ENCODE measurements around the gene EHMT2. TPM values are rescaled to one million over a fixed set of nuclear protein-coding genes. Genes with fewer than 3 reads are reported as not detected.

EHMT2 gene
- total and polyA plus RNA-seq, 2 of the 8 experiments (the other 6 are each of a cell fraction or from before 2014, with no cell fraction given): 125 to 177 TPM

DNA sequence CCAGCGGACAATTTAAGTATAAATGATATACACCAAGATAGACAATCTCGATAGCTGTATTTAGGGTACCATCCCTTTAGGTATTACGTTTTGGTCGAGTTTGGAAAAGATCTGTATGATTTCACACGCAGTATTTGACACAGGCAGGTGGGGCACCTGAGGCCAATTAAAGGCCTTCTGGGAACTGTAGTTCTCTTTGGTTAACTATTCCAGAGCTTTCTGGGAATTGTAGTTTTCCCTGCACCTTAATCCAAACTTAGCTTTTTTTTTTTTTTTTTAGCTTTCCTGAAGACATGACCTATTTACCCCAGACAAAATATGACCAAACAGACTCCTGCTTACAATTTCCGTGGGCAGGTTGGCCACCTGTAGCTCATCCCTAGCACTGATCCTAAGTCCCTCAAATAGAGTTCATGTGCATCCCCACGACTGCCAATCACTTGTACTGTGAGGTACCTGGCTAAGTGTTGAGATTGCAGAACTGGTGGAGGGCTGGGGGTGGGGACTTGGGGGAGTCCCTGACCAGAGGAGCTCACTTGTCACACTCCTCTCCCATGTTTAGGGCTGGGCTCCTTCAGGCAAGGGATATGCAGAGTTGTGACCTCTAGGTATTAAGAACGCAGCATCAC, 999 bp upstream of the EHMT2 start (continued):
- TF ChIP-seq POU5F1 (IDR thresholded peaks at IDR 0.05; ENCODE audit: low read depth, low read length): no peak
- no peak for TF ChIP-seq EZH2 (IDR thresholded peaks at IDR 0.05; ENCODE audit: low read depth, low read length, severe bottlenecking)
- no peak for TF ChIP-seq SP2 (IDR thresholded peaks at IDR 0.05; ENCODE audit: low read length)
- no peak for TF ChIP-seq JUN (IDR thresholded peaks at IDR 0.05; ENCODE audit: low read depth, low read length)
- no peak for TF ChIP-seq POLR2AphosphoS5 (IDR thresholded peaks at IDR 0.05; ENCODE audit: low read depth, low read length)
- peak; percentile 92 to 93 for TF ChIP-seq SIN3A (conservative IDR thresholded peaks at IDR 0.05 in 1 of 2, IDR thresholded peaks at IDR 0.05 in 1 of 2; ENCODE audit: low read depth in 1 of 2, low read length in 2 of 2)
- TF ChIP-seq SIX5 (IDR thresholded peaks at IDR 0.05; ENCODE audit: low read depth, low read length): peak; percentile 95
- TF ChIP-seq RFX5 (IDR thresholded peaks at IDR 0.05; ENCODE audit: borderline replicate concordance, low read depth, low read length): no peak
- TF ChIP-seq SAP30 (IDR thresholded peaks at IDR 0.05; ENCODE audit: insufficient read depth, insufficient replicate concordance, low read length): peak; percentile 66
- TF ChIP-seq NANOG (IDR thresholded peaks at IDR 0.05; ENCODE audit: insufficient read depth, low read depth, low read length, poor library complexity, severe bottlenecking): no peak
- no peak for TF ChIP-seq NRF1 (IDR thresholded peaks at IDR 0.05; ENCODE audit: low read depth, low read length)
- TF ChIP-seq ZNF274 (IDR thresholded peaks at IDR 0.05; ENCODE audit: borderline replicate concordance, extremely low read depth, low read length): no peak
- TF ChIP-seq, protein P1, sequence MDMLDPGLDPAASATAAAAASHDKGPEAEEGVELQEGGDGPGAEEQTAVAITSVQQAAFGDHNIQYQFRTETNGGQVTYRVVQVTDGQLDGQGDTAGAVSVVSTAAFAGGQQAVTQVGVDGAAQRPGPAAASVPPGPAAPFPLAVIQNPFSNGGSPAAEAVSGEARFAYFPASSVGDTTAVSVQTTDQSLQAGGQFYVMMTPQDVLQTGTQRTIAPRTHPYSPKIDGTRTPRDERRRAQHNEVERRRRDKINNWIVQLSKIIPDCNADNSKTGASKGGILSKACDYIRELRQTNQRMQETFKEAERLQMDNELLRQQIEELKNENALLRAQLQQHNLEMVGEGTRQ (IDR thresholded peaks at IDR 0.05; ENCODE audit: low read length): no peak
- no peak for TF ChIP-seq GABPA (IDR thresholded peaks at IDR 0.05; ENCODE audit: borderline replicate concordance, insufficient read depth, low read length)
- TF ChIP-seq ASH2L (IDR thresholded peaks at IDR 0.05; ENCODE audit: low read length): no peak
- TF ChIP-seq, protein P2, sequence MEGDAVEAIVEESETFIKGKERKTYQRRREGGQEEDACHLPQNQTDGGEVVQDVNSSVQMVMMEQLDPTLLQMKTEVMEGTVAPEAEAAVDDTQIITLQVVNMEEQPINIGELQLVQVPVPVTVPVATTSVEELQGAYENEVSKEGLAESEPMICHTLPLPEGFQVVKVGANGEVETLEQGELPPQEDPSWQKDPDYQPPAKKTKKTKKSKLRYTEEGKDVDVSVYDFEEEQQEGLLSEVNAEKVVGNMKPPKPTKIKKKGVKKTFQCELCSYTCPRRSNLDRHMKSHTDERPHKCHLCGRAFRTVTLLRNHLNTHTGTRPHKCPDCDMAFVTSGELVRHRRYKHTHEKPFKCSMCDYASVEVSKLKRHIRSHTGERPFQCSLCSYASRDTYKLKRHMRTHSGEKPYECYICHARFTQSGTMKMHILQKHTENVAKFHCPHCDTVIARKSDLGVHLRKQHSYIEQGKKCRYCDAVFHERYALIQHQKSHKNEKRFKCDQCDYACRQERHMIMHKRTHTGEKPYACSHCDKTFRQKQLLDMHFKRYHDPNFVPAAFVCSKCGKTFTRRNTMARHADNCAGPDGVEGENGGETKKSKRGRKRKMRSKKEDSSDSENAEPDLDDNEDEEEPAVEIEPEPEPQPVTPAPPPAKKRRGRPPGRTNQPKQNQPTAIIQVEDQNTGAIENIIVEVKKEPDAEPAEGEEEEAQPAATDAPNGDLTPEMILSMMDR (IDR thresholded peaks at IDR 0.05; ENCODE audit: control extremely low read depth in 1 of 3, insufficient read depth in 1 of 3, low read depth in 1 of 3, low read length in 3 of 3): no peak
- no peak for TF ChIP-seq TEAD4 (IDR thresholded peaks at IDR 0.05; ENCODE audit: low read depth, low read length)
- no peak for TF ChIP-seq CREB1 (IDR thresholded peaks at IDR 0.05)
- TF ChIP-seq TAF1 (IDR thresholded peaks at IDR 0.05; ENCODE audit: low read depth, low read length): no peak
- TF ChIP-seq CEBPB (IDR thresholded peaks at IDR 0.05; ENCODE audit: low read depth, low read length): no peak
- TF ChIP-seq RBBP5 (IDR thresholded peaks at IDR 0.05; ENCODE audit: borderline replicate concordance, low read depth, low read length): no peak
- no peak for TF ChIP-seq CTBP2 (IDR thresholded peaks at IDR 0.05; ENCODE audit: borderline replicate concordance, insufficient read depth, insufficient read length, low read length)

All from H1 (cell line).